HepG2 (cell line): Measurements from ENCODE around the gene NLGN2. TPM values are rescaled to one million over a fixed set of nuclear protein-coding genes. Genes with fewer than 3 reads are reported as not detected.

Experiments used
- ATF7-NPFF ChIP-seq: sonication (generic); formaldehyde crosslinking; IDR thresholded peaks from 2 replicates; pipeline ENCODE4 v1.8.1; 2023; ENCODE audit warnings: mild to moderate bottlenecking, low read depth, missing genetic modification reagents, moderate library complexity
- FIP1L1 ChIP-seq: fragments of 200-400 bp; formaldehyde crosslinking; IDR thresholded peaks from 2 replicates; pipeline ENCODE4 v1.6.1; 2018; ENCODE audit warnings: low read depth, mild to moderate bottlenecking, low read length, moderate library complexity, borderline replicate concordance; ENCODE audit not compliant: insufficient read depth
- NBN ChIP-seq: fragments of 450-650 bp; conservative IDR thresholded peaks from 2 replicates; pipeline ENCODE4 v1.6.1; 2017
- NFKBIZ ChIP-seq: IDR thresholded peaks from 2 replicates; pipeline ENCODE4 v1.6.1; 2018; ENCODE audit warnings: missing genetic modification reagents, missing compliant biosample characterization
- SALL1 ChIP-seq: sonication (generic); formaldehyde crosslinking; IDR thresholded peaks from 2 replicates; pipeline ENCODE4 v1.8.0; 2022; ENCODE audit warnings: mild to moderate bottlenecking, missing genetic modification reagents
- SMAD9 ChIP-seq: sonication (generic); formaldehyde crosslinking; IDR thresholded peaks from 2 replicates; pipeline ENCODE4 v1.5.1; 2020; ENCODE audit warnings: mild to moderate bottlenecking, missing genetic modification reagents
- XBP1 ChIP-seq: sonication (generic); formaldehyde crosslinking; IDR thresholded peaks from 2 replicates; pipeline ENCODE4 v1.5.0; 2020; ENCODE audit warnings: missing genetic modification reagents
- ZFP62 ChIP-seq: sonication (generic); formaldehyde crosslinking; IDR thresholded peaks from 2 replicates; pipeline ENCODE4 v1.4.0; 2020; ENCODE audit warnings: missing genetic modification reagents
- ZNF12 ChIP-seq: sonication (generic); formaldehyde crosslinking; IDR thresholded peaks from 2 replicates; pipeline ENCODE4 v1.5.0; 2020; ENCODE audit warnings: missing genetic modification reagents
- ZNF224 ChIP-seq: sonication (generic); formaldehyde crosslinking; IDR thresholded peaks from 2 replicates; pipeline ENCODE4 v1.5.0; 2020; ENCODE audit warnings: mild to moderate bottlenecking, missing genetic modification reagents
- ZNF646 ChIP-seq: sonication (generic); formaldehyde crosslinking; IDR thresholded peaks from 2 replicates; pipeline ENCODE4 v1.9.0; 2021; ENCODE audit warnings: mild to moderate bottlenecking, missing genetic modification reagents
- polyA plus RNA-seq, 8 experiments: library from polyadenylated mRNA; depleted of rRNA in 3 of 8; stranded (reverse) in 7 of 8; unstranded in 1 of 8; fragments of >200 nt; fragmentation: Illumina TruSeq in 4 of 8; extraction: Trizol in 4 of 8; gene quantifications; 2 replicates each; pipeline versions ENCODE4 v1.2.1 to v1.2.3, GENCODE V29; 2011 to 2016; ENCODE audit warnings: low read depth in 4 of 8, missing spikeins in 1 of 8, mixed read lengths in 1 of 8; ENCODE audit not compliant: insufficient read depth in 1 of 8
- total RNA-seq, 5 experiments: library from RNA; depleted of rRNA; stranded (reverse); fragments of >200 nt; fragmentation: Illumina TruSeq; extraction: Trizol; gene quantifications; 2 replicates each; pipeline ENCODE4 v1.2.3, GENCODE V29; 2016; ENCODE audit warnings: low read depth in 1 of 5
- TF ChIP-seq, protein P1 (sequence below): sonication (generic); formaldehyde crosslinking; IDR thresholded peaks from 2 replicates; pipeline ENCODE4 v1.8.0; 2022; ENCODE audit warnings: mild to moderate bottlenecking, missing genetic modification reagents, moderate library complexity

NLGN2 gene
- total and polyA plus RNA-seq, 2 of the 13 experiments (the other 11 are each of a cell fraction or from before 2014, with no cell fraction given), result 1.9 to 11.0 TPM

- TF ChIP-seq SALL1 (no peak), NFKBIZ (CRISPR knock-in tag) (no peak), XBP1 (CRISPR knock-in tag) (no peak), ZNF646 (CRISPR knock-in tag) (no peak), ZNF224 (no peak), SMAD9 (CRISPR knock-in tag) (no peak), ZNF12 (CRISPR knock-in tag) (no peak), ATF7-NPFF (no peak), FIP1L1 (no peak), NBN (no peak), ZFP62 (CRISPR knock-in tag) (no peak)
- TF ChIP-seq, protein P1, sequence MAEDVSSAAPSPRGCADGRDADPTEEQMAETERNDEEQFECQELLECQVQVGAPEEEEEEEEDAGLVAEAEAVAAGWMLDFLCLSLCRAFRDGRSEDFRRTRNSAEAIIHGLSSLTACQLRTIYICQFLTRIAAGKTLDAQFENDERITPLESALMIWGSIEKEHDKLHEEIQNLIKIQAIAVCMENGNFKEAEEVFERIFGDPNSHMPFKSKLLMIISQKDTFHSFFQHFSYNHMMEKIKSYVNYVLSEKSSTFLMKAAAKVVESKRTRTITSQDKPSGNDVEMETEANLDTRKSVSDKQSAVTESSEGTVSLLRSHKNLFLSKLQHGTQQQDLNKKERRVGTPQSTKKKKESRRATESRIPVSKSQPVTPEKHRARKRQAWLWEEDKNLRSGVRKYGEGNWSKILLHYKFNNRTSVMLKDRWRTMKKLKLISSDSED (CRISPR knock-in tag), result no peak
Measured at GRCh38 chr17:7439462-7440112, 31.9 kb downstream of the NLGN2 start, which contains the start of gene FGF11 (continued).
